HEK293T (cell line): Measurements from ENCODE around the gene ATP1B2.

Experiments used
- ARNT ChIP-seq: fragments of 450-650 bp; IDR thresholded peaks from 2 replicates; pipeline ENCODE4 v1.6.1; 2017; ENCODE audit warnings: mild to moderate bottlenecking
- BHLHE40 ChIP-seq: fragments of 450-650 bp; IDR thresholded peaks from 2 replicates; pipeline ENCODE4 v1.6.1; 2016; ENCODE audit warnings: mild to moderate bottlenecking, moderate library complexity, borderline replicate concordance
- FOXM1 ChIP-seq: fragments of 450-650 bp; IDR thresholded peaks from 2 replicates; pipeline ENCODE4 v1.6.1; 2017; ENCODE audit warnings: mild to moderate bottlenecking, borderline replicate concordance
- LEF1 ChIP-seq: fragments of 450-650 bp; IDR thresholded peaks from 2 replicates; pipeline ENCODE4 v1.6.1; 2017; ENCODE audit warnings: mild to moderate bottlenecking, borderline replicate concordance
- NFRKB ChIP-seq: fragments of 450-650 bp; IDR thresholded peaks from 2 replicates; pipeline ENCODE4 v1.6.1; 2016; ENCODE audit warnings: mild to moderate bottlenecking, moderate library complexity
- SUZ12 ChIP-seq: fragments of 450-650 bp; IDR thresholded peaks from 2 replicates; pipeline ENCODE4 v1.6.1; 2016; ENCODE audit warnings: mild to moderate bottlenecking

GRCh38 chr17:7687908-7688807 lies 37.4 kb downstream of the ATP1B2 start, which contains the start of gene WRAP53:
- TF ChIP-seq BHLHE40, result no peak
- no peak for TF ChIP-seq NFRKB
- TF ChIP-seq FOXM1, result no peak
- no peak for TF ChIP-seq SUZ12
- TF ChIP-seq ARNT, result no peak
- TF ChIP-seq LEF1, result no peak
